ENCODE data around the gene MMP15. TPM values are rescaled to one million over a fixed set of nuclear protein-coding genes. Genes with fewer than 3 reads are reported as not detected.
A peak's percentile ranks its signal among the peaks of the same experiment; 100 is the strongest.

The MMP15 gene
- total and polyA plus RNA-seq, 2 of the 13 experiments (the other 11 are each of a cell fraction or from before 2014, with no cell fraction given), result 35.2 to 44.9 TPM

GRCh38 chr16:58025351-58026138 is at the start of gene MMP15 (continued):
- TF ChIP-seq ZNF414 (CRISPR knock-in tag; IDR thresholded peaks at IDR 0.05), result peak; percentile 28; the same call in 1 of the 2 replicates
- TF ChIP-seq ZNF670 (CRISPR knock-in tag; IDR thresholded peaks at IDR 0.05; ENCODE audit: borderline replicate concordance), result peak; percentile 93; the same call in 1 of the 2 replicates
- TF ChIP-seq TFDP2 (CRISPR knock-in tag; IDR thresholded peaks at IDR 0.05), result peak; percentile 28; the same call in 1 of the 2 replicates
- no peak for TF ChIP-seq ZNF597 (CRISPR knock-in tag; IDR thresholded peaks at IDR 0.05)
- peak; percentile 40; the same call in 1 of the 2 replicates for TF ChIP-seq ZNF121 (CRISPR knock-in tag; IDR thresholded peaks at IDR 0.05)
- TF ChIP-seq MAZ (IDR thresholded peaks at IDR 0.05; ENCODE audit: borderline replicate concordance, low read depth, low read length), result peak; percentile 83
- peak; percentile 62 for TF ChIP-seq MAZ (CRISPR knock-in tag; IDR thresholded peaks at IDR 0.05; ENCODE audit: low read depth)
- TF ChIP-seq REST (IDR thresholded peaks at IDR 0.05; ENCODE audit: borderline replicate concordance in 1 of 2, low read depth in 1 of 2, low read length in 2 of 2), result no peak
- peak; percentile 39; the same call in 1 of the 2 replicates for TF ChIP-seq HOXA9 (CRISPR knock-in tag; IDR thresholded peaks at IDR 0.05; ENCODE audit: borderline replicate concordance)
- no peak for TF ChIP-seq ZBTB44 (CRISPR knock-in tag; IDR thresholded peaks at IDR 0.05)
- TF ChIP-seq ZNF142 (CRISPR knock-in tag; IDR thresholded peaks at IDR 0.05), result peak; percentile 94
- TF ChIP-seq NRL (CRISPR knock-in tag; IDR thresholded peaks at IDR 0.05; ENCODE audit: borderline replicate concordance), result peak; percentile 56; the same call in 1 of the 2 replicates

Measured in HepG2 (cell line).